AG20443 (cell line): ENCODE results near the gene CCDC182.

ENCODE experiments used
- DNase-seq: peaks from one replicate; pipeline ENCODE4 v3.0.0; 2012; ENCODE audit warnings: low spot score, mixed read lengths

The CCDC182 gene

GRCh38 chr17:57756951-57757350, 11.9 kb upstream of the CCDC182 start:
- no peak for DNase-seq

GRCh38 chr17:57755480-57756070, 10.5 kb upstream of the CCDC182 start:
- DNase-seq: no peak

GRCh38 chr17:57752031-57752905, 7.2 kb upstream of the CCDC182 start:
- no peak for DNase-seq

GRCh38 chr17:57751348-57751971, 6.4 kb upstream of the CCDC182 start:
- DNase-seq: no peak

- no peak for DNase-seq
Observed at GRCh38 chr17:57750895-57751294, 5.8 kb upstream of the CCDC182 start.

- no peak for DNase-seq
Observed at GRCh38 chr17:57750109-57750871, 5.2 kb upstream of the CCDC182 start.

- no peak for DNase-seq
Observed at GRCh38 chr17:57749701-57750100, 4.6 kb upstream of the CCDC182 start.

GRCh38 chr17:57747221-57748017, 2.3 kb upstream of the CCDC182 start:
- peak; percentile 73 for DNase-seq

- no peak for DNase-seq
Observed at GRCh38 chr17:57746221-57746620, 1.1 kb upstream of the CCDC182 start.

GRCh38 chr17:57744195-57745170, 616 bp downstream of the CCDC182 start:
- DNase-seq: no peak

- no peak for DNase-seq
Observed at GRCh38 chr17:57740235-57740528, 4.9 kb downstream of the CCDC182 start.

- no peak for DNase-seq
Observed at GRCh38 chr17:57739402-57740234, 5.5 kb downstream of the CCDC182 start.

- DNase-seq: no peak
Observed at GRCh38 chr17:57737450-57737849, 7.6 kb downstream of the CCDC182 start.

GRCh38 chr17:57735707-57736106, 9.4 kb downstream of the CCDC182 start:
- no peak for DNase-seq

GRCh38 chr17:57735230-57735629, 9.9 kb downstream of the CCDC182 start:
- DNase-seq: no peak

- DNase-seq: no peak
Observed at GRCh38 chr17:57733085-57733484, 12.0 kb downstream of the CCDC182 start.

- DNase-seq: no peak
Observed at GRCh38 chr17:57732062-57732461, 13.0 kb downstream of the CCDC182 start.

- no peak for DNase-seq
Observed at GRCh38 chr17:57730026-57730701, 14.9 kb downstream of the CCDC182 start.

GRCh38 chr17:57727630-57728175, 17.4 kb downstream of the CCDC182 start:
- no peak for DNase-seq
